ENCODE results near the gene TRAPPC8.
"Not testable (repeated sequence)": the region's sequence is repeated elsewhere in the genome, so short reads cannot be mapped to it uniquely, and the experiment has no call there.

The TRAPPC8 gene, protein sequence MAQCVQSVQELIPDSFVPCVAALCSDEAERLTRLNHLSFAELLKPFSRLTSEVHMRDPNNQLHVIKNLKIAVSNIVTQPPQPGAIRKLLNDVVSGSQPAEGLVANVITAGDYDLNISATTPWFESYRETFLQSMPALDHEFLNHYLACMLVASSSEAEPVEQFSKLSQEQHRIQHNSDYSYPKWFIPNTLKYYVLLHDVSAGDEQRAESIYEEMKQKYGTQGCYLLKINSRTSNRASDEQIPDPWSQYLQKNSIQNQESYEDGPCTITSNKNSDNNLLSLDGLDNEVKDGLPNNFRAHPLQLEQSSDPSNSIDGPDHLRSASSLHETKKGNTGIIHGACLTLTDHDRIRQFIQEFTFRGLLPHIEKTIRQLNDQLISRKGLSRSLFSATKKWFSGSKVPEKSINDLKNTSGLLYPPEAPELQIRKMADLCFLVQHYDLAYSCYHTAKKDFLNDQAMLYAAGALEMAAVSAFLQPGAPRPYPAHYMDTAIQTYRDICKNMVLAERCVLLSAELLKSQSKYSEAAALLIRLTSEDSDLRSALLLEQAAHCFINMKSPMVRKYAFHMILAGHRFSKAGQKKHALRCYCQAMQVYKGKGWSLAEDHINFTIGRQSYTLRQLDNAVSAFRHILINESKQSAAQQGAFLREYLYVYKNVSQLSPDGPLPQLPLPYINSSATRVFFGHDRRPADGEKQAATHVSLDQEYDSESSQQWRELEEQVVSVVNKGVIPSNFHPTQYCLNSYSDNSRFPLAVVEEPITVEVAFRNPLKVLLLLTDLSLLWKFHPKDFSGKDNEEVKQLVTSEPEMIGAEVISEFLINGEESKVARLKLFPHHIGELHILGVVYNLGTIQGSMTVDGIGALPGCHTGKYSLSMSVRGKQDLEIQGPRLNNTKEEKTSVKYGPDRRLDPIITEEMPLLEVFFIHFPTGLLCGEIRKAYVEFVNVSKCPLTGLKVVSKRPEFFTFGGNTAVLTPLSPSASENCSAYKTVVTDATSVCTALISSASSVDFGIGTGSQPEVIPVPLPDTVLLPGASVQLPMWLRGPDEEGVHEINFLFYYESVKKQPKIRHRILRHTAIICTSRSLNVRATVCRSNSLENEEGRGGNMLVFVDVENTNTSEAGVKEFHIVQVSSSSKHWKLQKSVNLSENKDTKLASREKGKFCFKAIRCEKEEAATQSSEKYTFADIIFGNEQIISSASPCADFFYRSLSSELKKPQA (N-terminal part only)

GRCh38 chr18:31942999-31943877 lies at the start of gene TRAPPC8:
TSS of gene TRAPPC8 (minus strand) at chr18:31943128. CDS start at chr18:31942764, 364 bp downstream.
- peak; percentile 76 to 86 (median 80) for DNase-seq (ENCODE audit: low read depth in 2 of 3, low spot score in 2 of 3)

DNA sequence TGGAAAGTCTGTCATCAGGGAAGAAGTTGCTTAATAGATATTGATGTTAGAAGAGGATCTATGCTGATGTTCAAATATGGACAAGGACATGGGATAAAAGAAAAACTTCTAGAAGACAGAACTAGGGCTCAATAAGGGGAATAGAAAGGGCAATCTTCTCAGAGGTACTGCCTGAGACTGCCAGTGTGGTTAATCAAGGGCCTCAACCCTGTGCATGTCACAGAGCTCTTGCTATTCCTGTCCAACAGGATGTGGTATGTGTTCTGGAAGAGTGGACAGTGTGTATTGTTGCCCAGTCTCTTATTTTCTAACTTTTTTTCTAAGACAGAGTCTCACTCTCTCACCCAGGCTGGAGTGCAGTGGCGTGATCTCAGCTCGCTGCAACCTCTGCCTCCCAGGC lies 47.9 kb upstream of the TRAPPC8 start:
- no peak for DNase-seq (ENCODE audit: low read depth in 2 of 3, low spot score in 2 of 3)

GRCh38 chr18:31983976-31984375 lies 41.0 kb upstream of the TRAPPC8 start:
- DNase-seq (ENCODE audit: low read depth in 2 of 3, low spot score in 2 of 3): no peak

- DNase-seq (ENCODE audit: low read depth in 2 of 3, low spot score in 2 of 3): no peak
These were observed 40.1 kb upstream of the TRAPPC8 start for GRCh38 chr18:31983020-31983419.

GRCh38 chr18:31980863-31981262 lies 37.9 kb upstream of the TRAPPC8 start:
- DNase-seq (ENCODE audit: low read depth in 2 of 3, low spot score in 2 of 3): no peak

- no peak for DNase-seq (ENCODE audit: low read depth in 2 of 3, low spot score in 2 of 3)
These were observed 36.8 kb upstream of the TRAPPC8 start for GRCh38 chr18:31979714-31980113.

DNA sequence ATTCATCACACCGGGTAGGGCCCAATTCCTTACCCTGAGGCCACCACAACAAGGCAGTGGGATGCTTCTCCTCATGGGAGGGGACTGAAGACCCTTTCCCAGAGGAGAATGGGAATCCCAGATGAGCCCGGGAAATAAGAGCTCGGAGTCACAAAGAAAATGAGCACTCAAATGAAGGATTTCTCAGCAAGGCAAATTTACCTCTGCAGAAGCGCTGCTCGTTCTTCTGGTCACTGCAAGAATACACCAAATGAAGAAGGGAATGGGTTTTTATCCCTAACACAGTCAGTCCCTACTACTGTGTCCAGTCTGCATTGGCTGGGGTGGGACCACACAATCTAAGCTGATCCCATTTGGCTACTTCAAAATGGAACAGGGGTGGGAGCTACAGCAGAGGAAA lies 35.7 kb upstream of the TRAPPC8 start:
- no peak for DNase-seq (ENCODE audit: low read depth in 2 of 3, low spot score in 2 of 3)

GRCh38 chr18:31977270-31977872 lies 34.4 kb upstream of the TRAPPC8 start:
- no peak for DNase-seq (ENCODE audit: low read depth in 2 of 3, low spot score in 2 of 3)

DNA sequence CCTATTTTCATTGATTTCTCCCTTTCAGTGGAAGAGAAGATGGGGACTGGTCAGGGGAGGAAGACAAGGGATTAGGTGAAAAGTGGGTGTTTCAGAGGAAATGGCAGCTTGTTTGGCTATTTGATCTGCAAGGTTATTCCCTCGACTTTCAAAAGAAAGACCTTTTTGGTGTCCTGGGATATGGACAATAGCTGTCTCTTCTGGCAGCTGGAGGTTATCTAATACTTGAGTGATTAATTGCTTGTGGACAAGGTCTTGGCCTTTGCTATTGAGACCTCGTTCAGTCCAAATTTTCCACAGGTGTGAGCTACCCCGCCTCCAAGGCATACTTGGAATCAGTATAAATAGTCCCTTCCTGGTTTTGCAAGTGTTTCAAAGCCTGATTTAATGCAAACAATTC lies 33.3 kb upstream of the TRAPPC8 start:
- no peak for DNase-seq (ENCODE audit: low read depth in 2 of 3, low spot score in 2 of 3)

DNA sequence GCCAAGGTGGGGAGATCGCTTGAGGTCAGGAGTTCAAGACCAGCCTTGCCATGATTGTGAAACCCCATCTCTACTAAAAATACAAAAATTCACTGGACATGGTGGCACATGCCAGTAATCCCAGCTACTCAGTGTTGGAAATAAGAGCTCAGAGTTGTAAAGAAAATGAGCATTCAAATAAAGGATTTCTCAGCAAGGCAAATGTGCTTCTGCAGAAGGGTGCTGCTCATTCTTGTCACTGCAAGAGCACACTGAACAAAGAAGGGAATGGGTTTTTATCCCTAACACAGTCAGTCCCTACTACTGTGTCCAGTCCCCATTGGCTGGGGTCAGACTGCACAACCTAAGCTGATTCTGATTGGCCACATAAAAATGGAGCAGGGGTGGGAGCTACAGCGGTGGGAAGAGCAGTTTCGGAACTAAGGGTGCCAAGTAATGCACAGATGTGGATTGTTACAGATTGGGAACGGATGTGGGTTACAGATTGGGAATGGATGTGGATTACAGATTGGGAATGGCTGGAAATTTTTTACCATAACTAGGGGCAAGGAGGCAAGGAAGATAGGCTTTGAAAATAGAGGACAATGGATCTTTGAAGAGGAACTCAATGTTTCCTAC lies 31.1 kb upstream of the TRAPPC8 start:
- DNase-seq (ENCODE audit: low read depth in 2 of 3, low spot score in 2 of 3): no peak

DNA sequence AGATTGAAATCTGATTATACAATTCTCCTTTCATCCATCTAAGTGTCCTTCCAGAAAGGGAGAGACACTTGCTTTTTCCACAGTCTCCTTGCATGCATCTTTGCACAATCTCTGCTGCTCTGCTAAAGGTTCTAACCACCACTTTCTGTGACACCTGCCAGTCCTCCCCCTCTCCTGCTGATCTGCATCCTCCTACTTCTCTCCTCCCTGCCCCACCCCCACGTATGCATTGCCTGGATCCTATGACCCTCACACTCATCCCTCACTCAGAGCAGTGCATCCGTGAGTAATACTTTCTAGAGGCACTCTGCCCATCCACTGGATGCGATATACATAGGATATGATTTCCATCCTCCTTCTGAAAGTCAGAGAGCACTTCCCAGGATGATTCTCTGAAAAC lies 27.7 kb upstream of the TRAPPC8 start:
- no peak for DNase-seq (ENCODE audit: low read depth in 2 of 3, low spot score in 2 of 3)

DNA sequence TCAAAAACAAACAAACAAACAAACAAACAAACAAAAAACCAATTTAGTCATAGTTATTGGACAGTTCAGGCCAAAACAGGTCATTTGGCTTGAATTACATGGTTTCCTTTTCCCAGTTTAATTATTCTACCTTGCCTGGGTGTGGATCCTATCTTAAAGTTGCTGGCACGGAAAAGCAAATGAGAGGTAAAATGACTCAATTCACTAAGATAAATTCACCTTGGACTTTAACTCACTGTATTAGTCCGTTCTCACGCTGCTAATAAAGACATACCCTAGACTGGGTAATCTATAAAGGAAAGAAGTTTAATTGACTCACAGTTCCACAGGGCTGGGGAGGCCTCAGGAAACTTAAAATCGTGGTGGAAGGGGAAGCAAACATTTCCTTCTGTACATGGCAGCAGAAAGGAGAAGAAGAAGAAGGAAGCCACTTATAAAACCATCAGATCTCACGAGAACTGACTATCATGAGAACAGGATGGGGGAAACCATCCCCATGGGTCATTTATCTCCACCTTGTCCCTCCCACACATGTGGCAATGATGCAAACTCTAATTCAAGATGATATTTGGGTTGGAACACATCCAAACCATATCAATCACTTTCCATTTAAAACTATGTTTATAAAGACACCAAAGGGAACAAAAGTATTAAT lies 22.5 kb upstream of the TRAPPC8 start:
- no peak for DNase-seq (ENCODE audit: low read depth in 2 of 3, low spot score in 2 of 3)

DNA sequence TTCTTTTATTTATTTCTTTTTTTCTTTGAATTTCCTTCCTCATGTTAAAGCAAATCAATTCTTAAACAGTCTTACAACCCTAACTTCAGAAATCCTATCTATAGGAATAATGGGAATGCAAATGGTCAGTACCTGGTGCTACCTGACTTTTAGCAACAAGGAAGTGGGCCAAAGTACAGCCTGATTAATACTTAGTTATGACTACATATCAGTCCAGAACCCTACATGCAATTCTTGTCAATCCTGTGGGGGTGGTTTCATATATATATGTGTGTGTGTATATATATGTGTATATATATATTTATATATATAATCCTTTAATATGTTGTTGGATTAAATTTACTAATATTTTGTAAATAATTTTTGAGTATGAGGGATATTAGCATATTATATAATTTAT lies 14.8 kb upstream of the TRAPPC8 start:
- DNase-seq (ENCODE audit: low read depth in 2 of 3, low spot score in 2 of 3): no peak

GRCh38 chr18:31954349-31954748 lies 11.4 kb upstream of the TRAPPC8 start:
- no peak for DNase-seq (ENCODE audit: low read depth in 2 of 3, low spot score in 2 of 3)

DNA sequence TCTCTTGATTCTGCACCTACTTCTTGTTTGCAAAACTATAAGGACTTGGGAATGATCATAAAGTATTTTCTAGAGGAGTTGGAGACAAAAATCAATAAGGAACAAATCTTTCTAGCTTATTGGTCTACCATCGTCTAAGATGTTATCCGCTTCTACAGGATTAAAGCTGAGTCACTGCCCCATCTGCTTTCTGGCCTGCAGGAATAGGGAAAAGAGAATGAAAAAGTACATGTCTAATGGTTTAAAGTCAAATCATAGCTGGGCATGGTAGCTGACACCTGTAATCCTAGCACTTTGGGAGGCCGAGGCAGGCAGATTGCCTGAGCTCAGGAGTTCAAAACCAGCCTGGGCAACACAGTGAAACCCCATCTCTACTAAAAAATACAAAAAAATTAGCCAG lies 10.8 kb upstream of the TRAPPC8 start:
- not testable (repeated sequence) for DNase-seq (ENCODE audit: low read depth in 2 of 3, low spot score in 2 of 3)

GRCh38 chr18:31952223-31952622 lies 9.3 kb upstream of the TRAPPC8 start:
- no peak for DNase-seq (ENCODE audit: low read depth in 2 of 3, low spot score in 2 of 3)

DNA sequence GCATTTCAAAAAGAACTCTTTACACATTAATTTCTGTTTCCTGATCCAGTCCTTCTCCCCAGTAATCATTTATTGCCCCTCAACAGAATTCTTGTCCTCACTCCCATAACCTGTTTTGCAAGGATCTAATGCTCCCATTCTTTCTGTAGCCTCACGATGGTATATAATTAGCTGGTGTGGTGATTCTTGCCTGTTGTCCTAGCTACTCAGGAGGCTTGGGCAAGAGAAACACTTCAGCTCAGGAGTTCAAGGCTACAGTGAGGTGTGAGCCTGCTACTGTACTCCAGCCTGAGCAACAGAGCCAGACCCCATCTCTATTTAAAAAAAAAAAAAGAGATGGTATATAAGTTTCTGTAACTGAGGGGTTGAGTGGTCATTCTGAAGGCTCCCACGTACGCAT lies 7.7 kb upstream of the TRAPPC8 start:
- DNase-seq (ENCODE audit: low read depth in 2 of 3, low spot score in 2 of 3): no peak

- DNase-seq (ENCODE audit: low read depth in 2 of 3, low spot score in 2 of 3): not testable (repeated sequence)
These were observed 5.4 kb upstream of the TRAPPC8 start for GRCh38 chr18:31948349-31948748.

All from activated CD8-positive, alpha-beta memory T cell treated with anti-CD3 and anti-CD28 coated beads for 48 hours (primary cell).